Trophoblast cell (in vitro differentiated cells and primary cell): ENCODE results near the gene GLMN.

ENCODE experiments used
- DNase-seq, 2 donors: peaks; one replicate each; pipeline ENCODE4 v3.0.0-alpha.2; 2016
- H2AFZ ChIP-seq: 2 replicates; pipeline ENCODE4 v1.6.1; 2013; ENCODE audit warnings: low read length, moderate library complexity, mild to moderate bottlenecking; ENCODE audit not compliant: insufficient read depth, poor library complexity
- H2AK5ac ChIP-seq: 2 replicates; pipeline ENCODE4 v1.6.1; 2013; ENCODE audit warnings: mild to moderate bottlenecking, low read length
- H2BK120ac ChIP-seq: 2 replicates; pipeline ENCODE4 v1.6.1; 2013; ENCODE audit warnings: low read length, mild to moderate bottlenecking, moderate library complexity; ENCODE audit not compliant: insufficient read depth, poor library complexity
- H2BK12ac ChIP-seq: 2 replicates; pipeline ENCODE4 v1.6.1; 2013; ENCODE audit warnings: mild to moderate bottlenecking, low read length, moderate library complexity
- H2BK5ac ChIP-seq: 2 replicates; pipeline ENCODE4 v1.6.1; 2013; ENCODE audit warnings: low read length, low read depth, moderate library complexity, mild to moderate bottlenecking; ENCODE audit not compliant: poor library complexity
- H3K14ac ChIP-seq: 2 replicates; pipeline ENCODE4 v1.6.1; 2013; ENCODE audit warnings: mild to moderate bottlenecking, low read length
- H3K18ac ChIP-seq: 2 replicates; pipeline ENCODE4 v1.6.1; 2013; ENCODE audit warnings: mild to moderate bottlenecking, low read length
- H3K23ac ChIP-seq: 2 replicates; pipeline ENCODE4 v1.6.1; 2013; ENCODE audit warnings: low read length
- H3K27ac ChIP-seq: 2 replicates; pipeline ENCODE4 v1.5.1; 2013; ENCODE audit warnings: low read depth, mild to moderate bottlenecking, inconsistent platforms, low read length, moderate library complexity
- H3K27me3 ChIP-seq: 2 replicates; pipeline ENCODE4 v1.6.1; 2013; ENCODE audit warnings: inconsistent platforms, mild to moderate bottlenecking, low read length, moderate library complexity; ENCODE audit not compliant: insufficient read depth
- H3K36me3 ChIP-seq, 2 experiments: 1 replicate in 1 of 2; 2 replicates in 1 of 2; pipeline ENCODE4 v1.6.1; 2013; ENCODE audit warnings: low read length in 2 of 2, mild to moderate bottlenecking in 2 of 2, moderate library complexity in 1 of 2; ENCODE audit not compliant: insufficient read depth in 2 of 2, control insufficient read depth in 1 of 2
- H3K4ac ChIP-seq: 2 replicates; pipeline ENCODE4 v1.6.1; 2013; ENCODE audit warnings: low read depth, mild to moderate bottlenecking, low read length, moderate library complexity
- H3K4me1 ChIP-seq, 2 experiments: 1 replicate in 1 of 2; 2 replicates in 1 of 2; pipeline ENCODE4 v1.6.1; 2013; ENCODE audit warnings: low read length in 2 of 2, mild to moderate bottlenecking in 2 of 2, moderate library complexity in 1 of 2; ENCODE audit not compliant: insufficient read depth in 2 of 2, control insufficient read depth in 1 of 2
- H3K4me2 ChIP-seq: 2 replicates; pipeline ENCODE4 v1.6.1; 2013; ENCODE audit warnings: inconsistent platforms, mild to moderate bottlenecking, low read length, moderate library complexity
- H3K4me3 ChIP-seq: 2 replicates; pipeline ENCODE4 v1.5.1; 2013; ENCODE audit warnings: mild to moderate bottlenecking, low read depth, low read length, inconsistent platforms
- H3K79me1 ChIP-seq: one replicate; pipeline ENCODE4 v1.6.1; 2013; ENCODE audit warnings: low read length
- H3K79me2 ChIP-seq: 2 replicates; pipeline ENCODE4 v1.6.1; 2013; ENCODE audit warnings: low read length, mild to moderate bottlenecking; ENCODE audit not compliant: control insufficient read depth, insufficient read depth, poor library complexity
- H3K9ac ChIP-seq: 2 replicates; pipeline ENCODE4 v1.6.1; 2013; ENCODE audit warnings: mild to moderate bottlenecking, low read length
- H3K9me3 ChIP-seq: 2 replicates; pipeline ENCODE4 v1.6.1; 2013; ENCODE audit warnings: low read depth, mild to moderate bottlenecking, control low read depth, inconsistent platforms, low read length; ENCODE audit not compliant: insufficient read depth
- H4K12ac ChIP-seq: 2 replicates; pipeline ENCODE4 v1.6.1; 2013; ENCODE audit warnings: low read depth, mild to moderate bottlenecking, low read length, moderate library complexity
- H4K8ac ChIP-seq: 2 replicates; pipeline ENCODE4 v1.6.1; 2013; ENCODE audit warnings: low read depth, mild to moderate bottlenecking, low read length, moderate library complexity
- H4K91ac ChIP-seq: one replicate; pipeline ENCODE4 v1.6.1; 2013; ENCODE audit warnings: low read depth, mild to moderate bottlenecking, low read length, moderate library complexity
- WGBS: extraction: QIAGEN DNeasy Blood & Tissue Kit; methylation state at CpG from one replicate; pipeline ENCODE4 v1.1.7; 2013; ENCODE audit warnings: missing lambda C conversion rate; ENCODE audit not compliant: insufficient read length, insufficient coverage; ENCODE audit errors: extremely low coverage; 5-methylcytosine and 5-hydroxymethylcytosine counted together

Gene GLMN

GRCh38 chr1:92211166-92211565, 87.6 kb downstream of the GLMN start:
- no CpG with 5 or more reads among the region's 2 CpGs for WGBS

DNA sequence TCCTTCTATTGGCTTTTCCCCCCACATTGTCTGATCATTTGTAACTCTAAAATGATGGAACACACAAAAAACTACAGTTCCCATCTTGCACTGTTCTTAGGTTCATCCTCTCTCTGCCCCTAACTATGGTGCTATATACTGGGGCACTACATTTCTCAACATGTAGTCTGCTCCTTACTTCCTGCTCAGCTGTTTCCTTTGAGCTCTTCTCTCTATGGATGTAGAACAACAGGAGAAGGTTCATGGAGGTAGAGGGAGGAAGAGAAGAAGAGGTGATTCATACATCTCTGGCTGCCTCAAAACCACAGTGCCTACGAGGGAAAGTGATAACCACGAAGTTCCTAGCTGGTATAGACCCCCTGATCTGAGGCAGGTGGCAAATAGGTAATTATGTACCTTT, 88.1 kb downstream of the GLMN start:
- no peak overlapping the region for H3K27ac ChIP-seq
- H3K36me3 ChIP-seq = no peaks in the 10 kb centered on the region
- no peak overlapping the region for H3K4ac ChIP-seq
- H3K14ac ChIP-seq = no peak overlapping the region
- no peaks in the 10 kb centered on the region for H3K27me3 ChIP-seq
- H2BK5ac ChIP-seq = no peak overlapping the region
- DNase-seq = no peak
- no CpG with 5 or more reads among the region's 2 CpGs for WGBS
- H3K4me2 ChIP-seq = no peak overlapping the region
- H2AK5ac ChIP-seq = no peak overlapping the region
- no peak overlapping the region for H3K9ac ChIP-seq
- no peak overlapping the region for H2AFZ ChIP-seq
- H3K4me1 ChIP-seq = no peaks in the 10 kb centered on the region
- no peaks in the 10 kb centered on the region for H3K79me2 ChIP-seq
- H3K18ac ChIP-seq = no peak overlapping the region
- no peak overlapping the region for H3K4me3 ChIP-seq
- no peak overlapping the region for H3K23ac ChIP-seq
- H3K9me3 ChIP-seq = no peaks in the 10 kb centered on the region
- no peak overlapping the region for H2BK120ac ChIP-seq
- no peak overlapping the region for H4K12ac ChIP-seq
- no peaks in the 10 kb centered on the region for H3K79me1 ChIP-seq
- no peak overlapping the region for H4K91ac ChIP-seq
- H2BK12ac ChIP-seq = no peak overlapping the region
- H4K8ac ChIP-seq = no peak overlapping the region

More at GRCh38 chr1:92211166-92211565, 87.6 kb downstream of the GLMN start:
- no peak overlapping the region for H2BK120ac ChIP-seq
- no peaks in the 10 kb centered on the region for H3K79me2 ChIP-seq
- no peaks in the 10 kb centered on the region for H3K4me1 ChIP-seq
- no peak overlapping the region for H4K12ac ChIP-seq
- H3K4me3 ChIP-seq = no peak overlapping the region
- peak in 1 of 2 donors; percentile 27 for DNase-seq
- H3K27me3 ChIP-seq = no peaks in the 10 kb centered on the region
- no peak overlapping the region for H2BK12ac ChIP-seq
- H2AK5ac ChIP-seq = no peak overlapping the region
- no peaks in the 10 kb centered on the region for H3K79me1 ChIP-seq
- no peaks in the 10 kb centered on the region for H3K36me3 ChIP-seq
- no peak overlapping the region for H3K9ac ChIP-seq
- H3K18ac ChIP-seq = no peak overlapping the region
- no peak overlapping the region for H4K8ac ChIP-seq
- H4K91ac ChIP-seq = no peak overlapping the region
- no peak overlapping the region for H2AFZ ChIP-seq
- no peak overlapping the region for H3K27ac ChIP-seq
- no peak overlapping the region for H3K4ac ChIP-seq
- H3K23ac ChIP-seq = no peak overlapping the region
- no peak overlapping the region for H3K14ac ChIP-seq
- H3K9me3 ChIP-seq = no peaks in the 10 kb centered on the region
- H3K4me2 ChIP-seq = no peak overlapping the region
- no peak overlapping the region for H2BK5ac ChIP-seq

- Histone ChIP-seq H2BK12ac (no peak overlapping the region), H3K27ac (no peak overlapping the region), H3K4ac (no peak overlapping the region), H4K91ac (no peak overlapping the region), H3K36me3 (no peaks in the 10 kb centered on the region), H3K23ac (no peak overlapping the region), H4K12ac (no peak overlapping the region), H3K4me3 (no peak overlapping the region), H2AFZ (no peak overlapping the region), H2AK5ac (no peak overlapping the region), H3K79me1 (no peaks in the 10 kb centered on the region), H3K79me2 (no peaks in the 10 kb centered on the region), H3K9ac (no peak overlapping the region), H3K4me1 (no peaks in the 10 kb centered on the region), H4K8ac (no peak overlapping the region), H3K18ac (no peak overlapping the region), H2BK5ac (no peak overlapping the region), H3K4me2 (no peak overlapping the region), H3K14ac (no peak overlapping the region), H2BK120ac (no peak overlapping the region), H3K27me3 (no peaks in the 10 kb centered on the region), H3K9me3 (no peaks in the 10 kb centered on the region)
- DNase-seq = no peak
Measured at GRCh38 chr1:92203105-92203504, 95.7 kb downstream of the GLMN start.

DNA sequence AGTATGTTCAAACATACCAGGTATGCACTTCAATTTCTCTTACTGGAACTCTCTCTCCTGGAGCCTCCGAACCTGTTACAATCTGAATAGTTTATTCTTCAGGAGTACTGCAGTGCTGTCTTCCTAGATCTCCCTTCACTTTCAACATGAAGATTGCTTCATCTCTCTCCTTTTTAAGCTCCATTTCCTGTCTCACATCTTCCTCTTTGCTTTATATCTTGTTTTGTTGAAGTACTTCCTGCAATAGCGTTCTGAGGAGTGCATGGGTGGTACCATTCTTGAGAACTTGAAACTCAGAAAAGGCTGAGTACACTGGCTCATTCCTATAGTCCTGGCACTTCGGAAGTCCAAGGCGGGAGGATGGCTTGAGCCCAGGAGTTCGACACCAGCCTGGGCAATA, 96.8 kb downstream of the GLMN start:
- Histone ChIP-seq H3K23ac (no peak overlapping the region), H3K27ac (no peak overlapping the region), H2AFZ (no peak overlapping the region), H2BK120ac (no peak overlapping the region), H3K9ac (no peak overlapping the region), H3K9me3 (no peaks in the 10 kb centered on the region), H3K4ac (no peak overlapping the region), H4K12ac (no peak overlapping the region), H2BK12ac (no peak overlapping the region), H2AK5ac (no peak overlapping the region), H4K8ac (no peak overlapping the region), H3K4me3 (no peak overlapping the region), H3K18ac (no peak overlapping the region), H3K4me2 (no peak overlapping the region), H4K91ac (no peak overlapping the region), H3K14ac (no peak overlapping the region), H3K79me2 (no peaks in the 10 kb centered on the region), H3K36me3 (no peaks in the 10 kb centered on the region), H3K79me1 (no peaks in the 10 kb centered on the region), H3K4me1 (no peaks in the 10 kb centered on the region), H2BK5ac (no peak overlapping the region), H3K27me3 (no peaks in the 10 kb centered on the region)
- DNase-seq = no peak
- no CpG with 5 or more reads among the region's 5 CpGs for WGBS
